Inflammatory macrophage treated with lipopolysaccharide for 1 hour (primary cell): ENCODE results near the gene PPP2R2C.

Experiments
- DNase-seq, 2 donors: peaks; one replicate each; pipeline ENCODE4 v3.0.0-alpha.2; 2020 to 2022

PPP2R2C gene

GRCh38 chr4:6278801-6279197 lies 193.6 kb downstream of the PPP2R2C start:
- no peak for DNase-seq

GRCh38 chr4:6277935-6278800 lies 194.2 kb downstream of the PPP2R2C start:
- no peak for DNase-seq

GRCh38 chr4:6277139-6277802 lies 195.1 kb downstream of the PPP2R2C start:
- DNase-seq = no peak

- no peak for DNase-seq
These were observed 196.3 kb downstream of the PPP2R2C start for GRCh38 chr4:6275898-6276806.

- no peak for DNase-seq
These were observed 197.1 kb downstream of the PPP2R2C start for GRCh38 chr4:6275351-6275750.

- no peak for DNase-seq
These were observed 198.8 kb downstream of the PPP2R2C start for GRCh38 chr4:6273661-6273990.

GRCh38 chr4:6272863-6273660 lies 199.4 kb downstream of the PPP2R2C start:
- DNase-seq = no peak

- no peak for DNase-seq
These were observed 200.5 kb downstream of the PPP2R2C start for GRCh38 chr4:6271701-6272465.

GRCh38 chr4:6271206-6271605 lies 201.2 kb downstream of the PPP2R2C start:
- DNase-seq = no peak

- DNase-seq = no peak
These were observed 201.7 kb downstream of the PPP2R2C start for GRCh38 chr4:6270636-6271121.
